ENCODE measurements around the gene ZNF266.

ZNF266 gene

DNA sequence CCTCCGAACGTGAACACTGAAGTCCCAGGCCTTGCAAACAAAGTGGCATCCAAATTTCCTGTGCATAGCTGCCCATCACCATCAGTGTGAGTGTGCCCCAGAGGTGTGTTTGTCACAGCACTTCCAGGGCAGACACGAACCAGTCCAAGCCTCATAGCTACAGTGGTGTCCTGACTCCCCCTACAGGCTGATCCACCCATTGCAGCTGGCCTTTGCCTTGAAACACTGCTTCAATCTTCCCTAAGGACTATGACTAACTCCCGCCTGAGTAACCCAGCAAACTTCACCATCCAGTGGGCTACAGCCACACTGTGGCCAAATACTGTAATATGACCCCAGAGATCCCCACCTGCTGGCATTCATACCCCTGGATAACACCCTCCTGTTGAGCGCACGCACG is 3.9 kb downstream of the ZNF266 start:
- no peak for ATAC-seq
- TF ChIP-seq BACH2 (CRISPR knock-in tag; IDR thresholded peaks at IDR 0.05; ENCODE audit: borderline replicate concordance), result no peak
- TF ChIP-seq, protein P1, sequence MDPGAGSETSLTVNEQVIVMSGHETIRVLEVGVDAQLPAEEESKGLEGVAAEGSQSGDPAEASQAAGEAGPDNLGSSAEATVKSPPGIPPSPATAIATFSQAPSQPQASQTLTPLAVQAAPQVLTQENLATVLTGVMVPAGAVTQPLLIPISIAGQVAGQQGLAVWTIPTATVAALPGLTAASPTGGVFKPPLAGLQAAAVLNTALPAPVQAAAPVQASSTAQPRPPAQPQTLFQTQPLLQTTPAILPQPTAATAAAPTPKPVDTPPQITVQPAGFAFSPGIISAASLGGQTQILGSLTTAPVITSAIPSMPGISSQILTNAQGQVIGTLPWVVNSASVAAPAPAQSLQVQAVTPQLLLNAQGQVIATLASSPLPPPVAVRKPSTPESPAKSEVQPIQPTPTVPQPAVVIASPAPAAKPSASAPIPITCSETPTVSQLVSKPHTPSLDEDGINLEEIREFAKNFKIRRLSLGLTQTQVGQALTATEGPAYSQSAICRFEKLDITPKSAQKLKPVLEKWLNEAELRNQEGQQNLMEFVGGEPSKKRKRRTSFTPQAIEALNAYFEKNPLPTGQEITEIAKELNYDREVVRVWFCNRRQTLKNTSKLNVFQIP (CRISPR knock-in tag; IDR thresholded peaks at IDR 0.05; ENCODE audit: borderline replicate concordance, low read depth), result no peak
- TF ChIP-seq TSHZ2 (CRISPR knock-in tag; IDR thresholded peaks at IDR 0.05), result no peak
- TF ChIP-seq ZNF565 (CRISPR knock-in tag; conservative IDR thresholded peaks at IDR 0.05; ENCODE audit: low read depth), result no peak
- TF ChIP-seq TOX (CRISPR knock-in tag; IDR thresholded peaks at IDR 0.05; ENCODE audit: borderline replicate concordance), result no peak
- no peak for TF ChIP-seq ZNF70 (CRISPR knock-in tag; IDR thresholded peaks at IDR 0.05)
- TF ChIP-seq SNAI2 (CRISPR knock-in tag; IDR thresholded peaks at IDR 0.05), result no peak
- no peak for TF ChIP-seq ZFP30 (CRISPR knock-in tag; IDR thresholded peaks at IDR 0.05)
- no peak for TF ChIP-seq PPARA (CRISPR knock-in tag; IDR thresholded peaks at IDR 0.05; ENCODE audit: borderline replicate concordance)
- no peak for TF ChIP-seq ESRRG (CRISPR knock-in tag; IDR thresholded peaks at IDR 0.05)
- TF ChIP-seq CSDC2 (CRISPR knock-in tag; IDR thresholded peaks at IDR 0.05), result no peak
- TF ChIP-seq ZFP3 (CRISPR knock-in tag; IDR thresholded peaks at IDR 0.05), result no peak
- no peak for TF ChIP-seq ZC3H10 (CRISPR knock-in tag; IDR thresholded peaks at IDR 0.05)
- no peak for TF ChIP-seq ZNF8 (CRISPR knock-in tag; IDR thresholded peaks at IDR 0.05)
- TF ChIP-seq RARB (CRISPR knock-in tag; IDR thresholded peaks at IDR 0.05), result no peak
- TF ChIP-seq, protein P2, sequence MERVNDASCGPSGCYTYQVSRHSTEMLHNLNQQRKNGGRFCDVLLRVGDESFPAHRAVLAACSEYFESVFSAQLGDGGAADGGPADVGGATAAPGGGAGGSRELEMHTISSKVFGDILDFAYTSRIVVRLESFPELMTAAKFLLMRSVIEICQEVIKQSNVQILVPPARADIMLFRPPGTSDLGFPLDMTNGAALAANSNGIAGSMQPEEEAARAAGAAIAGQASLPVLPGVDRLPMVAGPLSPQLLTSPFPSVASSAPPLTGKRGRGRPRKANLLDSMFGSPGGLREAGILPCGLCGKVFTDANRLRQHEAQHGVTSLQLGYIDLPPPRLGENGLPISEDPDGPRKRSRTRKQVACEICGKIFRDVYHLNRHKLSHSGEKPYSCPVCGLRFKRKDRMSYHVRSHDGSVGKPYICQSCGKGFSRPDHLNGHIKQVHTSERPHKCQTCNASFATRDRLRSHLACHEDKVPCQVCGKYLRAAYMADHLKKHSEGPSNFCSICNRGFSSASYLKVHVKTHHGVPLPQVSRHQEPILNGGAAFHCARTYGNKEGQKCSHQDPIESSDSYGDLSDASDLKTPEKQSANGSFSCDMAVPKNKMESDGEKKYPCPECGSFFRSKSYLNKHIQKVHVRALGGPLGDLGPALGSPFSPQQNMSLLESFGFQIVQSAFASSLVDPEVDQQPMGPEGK (CRISPR knock-in tag; IDR thresholded peaks at IDR 0.05; ENCODE audit: borderline replicate concordance), result no peak
- TF ChIP-seq GLIS3 (CRISPR knock-in tag; IDR thresholded peaks at IDR 0.05), result no peak
- TF ChIP-seq, protein P3, sequence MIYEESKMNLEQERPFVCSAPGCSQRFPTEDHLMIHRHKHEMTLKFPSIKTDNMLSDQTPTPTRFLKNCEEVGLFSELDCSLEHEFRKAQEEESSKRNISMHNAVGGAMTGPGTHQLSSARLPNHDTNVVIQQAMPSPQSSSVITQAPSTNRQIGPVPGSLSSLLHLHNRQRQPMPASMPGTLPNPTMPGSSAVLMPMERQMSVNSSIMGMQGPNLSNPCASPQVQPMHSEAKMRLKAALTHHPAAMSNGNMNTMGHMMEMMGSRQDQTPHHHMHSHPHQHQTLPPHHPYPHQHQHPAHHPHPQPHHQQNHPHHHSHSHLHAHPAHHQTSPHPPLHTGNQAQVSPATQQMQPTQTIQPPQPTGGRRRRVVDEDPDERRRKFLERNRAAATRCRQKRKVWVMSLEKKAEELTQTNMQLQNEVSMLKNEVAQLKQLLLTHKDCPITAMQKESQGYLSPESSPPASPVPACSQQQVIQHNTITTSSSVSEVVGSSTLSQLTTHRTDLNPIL (CRISPR knock-in tag; IDR thresholded peaks at IDR 0.05; ENCODE audit: low read depth), result no peak
- no peak for TF ChIP-seq ISL1 (CRISPR knock-in tag; IDR thresholded peaks at IDR 0.05)
- TF ChIP-seq, protein P4, sequence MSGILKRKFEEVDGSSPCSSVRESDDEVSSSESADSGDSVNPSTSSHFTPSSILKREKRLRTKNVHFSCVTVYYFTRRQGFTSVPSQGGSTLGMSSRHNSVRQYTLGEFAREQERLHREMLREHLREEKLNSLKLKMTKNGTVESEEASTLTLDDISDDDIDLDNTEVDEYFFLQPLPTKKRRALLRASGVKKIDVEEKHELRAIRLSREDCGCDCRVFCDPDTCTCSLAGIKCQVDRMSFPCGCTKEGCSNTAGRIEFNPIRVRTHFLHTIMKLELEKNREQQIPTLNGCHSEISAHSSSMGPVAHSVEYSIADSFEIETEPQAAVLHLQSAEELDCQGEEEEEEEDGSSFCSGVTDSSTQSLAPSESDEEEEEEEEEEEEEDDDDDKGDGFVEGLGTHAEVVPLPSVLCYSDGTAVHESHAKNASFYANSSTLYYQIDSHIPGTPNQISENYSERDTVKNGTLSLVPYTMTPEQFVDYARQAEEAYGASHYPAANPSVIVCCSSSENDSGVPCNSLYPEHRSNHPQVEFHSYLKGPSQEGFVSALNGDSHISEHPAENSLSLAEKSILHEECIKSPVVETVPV (CRISPR knock-in tag; IDR thresholded peaks at IDR 0.05), result no peak

GRCh38 chr19:9430444-9430843 is 4.9 kb downstream of the ZNF266 start:
- TF ChIP-seq, protein P4 (CRISPR knock-in tag; IDR thresholded peaks at IDR 0.05), result no peak
- TF ChIP-seq ZC3H10 (CRISPR knock-in tag; IDR thresholded peaks at IDR 0.05), result no peak
- TF ChIP-seq ISL1 (CRISPR knock-in tag; IDR thresholded peaks at IDR 0.05), result no peak
- TF ChIP-seq, protein P2 (CRISPR knock-in tag; IDR thresholded peaks at IDR 0.05; ENCODE audit: borderline replicate concordance), result no peak
- TF ChIP-seq ZNF8 (CRISPR knock-in tag; IDR thresholded peaks at IDR 0.05), result no peak
- no peak for ATAC-seq
